MG63 (cell line): Measurements from ENCODE around the gene ACTG1. TPM values are rescaled to one million over a fixed set of nuclear protein-coding genes. Genes with fewer than 3 reads are reported as not detected.

Source experiments
- DNase-seq: peaks from one replicate; pipeline ENCODE4 v3.0.0-alpha.2; 2020
- H3K27me3 ChIP-seq: fragments of 250-450 bp; sonication (Bioruptor Pico); 2 replicates; pipeline ENCODE4 v1.5.1; 2020; ENCODE audit warnings: mild to moderate bottlenecking, moderate library complexity
- H3K36me3 ChIP-seq: fragments of 250-450 bp; sonication (Bioruptor Pico); 2 replicates; pipeline ENCODE4 v1.5.1; 2020; ENCODE audit warnings: mild to moderate bottlenecking, moderate library complexity
- H3K4me3 ChIP-seq: fragments of 250-450 bp; sonication (Bioruptor Pico); 2 replicates; pipeline ENCODE4 v1.5.1; 2020; ENCODE audit warnings: mild to moderate bottlenecking, moderate library complexity
- H3K9me3 ChIP-seq: fragments of 250-450 bp; sonication (Bioruptor Pico); 2 replicates; pipeline ENCODE4 v1.5.1; 2020; ENCODE audit warnings: mild to moderate bottlenecking, moderate library complexity
- total RNA-seq: library from RNA; depleted of rRNA; stranded (reverse); fragments of >200 nt; shearing (Covaris generic); gene quantifications from 2 replicates; pipeline ENCODE4 v1.2.3, GENCODE V29; 2014; ENCODE audit warnings: low replicate concordance

Gene ACTG1
- total RNA-seq, 1 experiment from 2014 or later: 6,321 TPM

DNA sequence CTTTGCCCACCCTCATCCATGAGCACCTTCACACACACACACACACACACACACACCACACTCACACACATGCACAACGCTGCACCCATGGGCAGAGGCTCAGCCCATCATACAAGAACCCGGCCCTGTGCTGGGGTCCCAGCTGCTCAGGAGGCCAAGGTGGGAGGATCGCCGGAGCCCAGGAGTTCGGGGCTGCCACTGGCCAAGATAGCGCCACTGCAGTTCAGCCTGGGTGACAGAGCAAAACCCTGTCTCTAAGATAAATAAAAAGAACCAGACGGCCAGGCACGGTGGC is 12.2 kb upstream of the ACTG1 start:
- no peaks in the 10 kb centered on the region for H3K27me3 ChIP-seq

GRCh38 chr17:81524039-81524864 is 11.7 kb upstream of the ACTG1 start:
- DNase-seq: peak; percentile 8
- no peak overlapping the region for H3K4me3 ChIP-seq
- H3K36me3 ChIP-seq: no peaks in the 10 kb centered on the region
- H3K27me3 ChIP-seq: no peaks in the 10 kb centered on the region
- H3K9me3 ChIP-seq: no peaks in the 10 kb centered on the region

More for the DNA sequence above, 12.2 kb upstream of the ACTG1 start:
- no peak for DNase-seq
- no peak overlapping the region for H3K4me3 ChIP-seq
- no peaks in the 10 kb centered on the region for H3K9me3 ChIP-seq
- H3K36me3 ChIP-seq: no peaks in the 10 kb centered on the region

GRCh38 chr17:81523402-81524038 is 10.9 kb upstream of the ACTG1 start:
- Histone ChIP-seq H3K27me3 (no peaks in the 10 kb centered on the region), H3K9me3 (no peaks in the 10 kb centered on the region), H3K4me3 (no peak overlapping the region), H3K36me3 (no peaks in the 10 kb centered on the region; the same call in 1 of the 2 replicates)
- peak; percentile 91 for DNase-seq

- no peaks in the 10 kb centered on the region; the same call in 1 of the 2 replicates for H3K36me3 ChIP-seq
- H3K9me3 ChIP-seq: no peaks in the 10 kb centered on the region
- H3K27me3 ChIP-seq: no peaks in the 10 kb centered on the region
- DNase-seq: no peak
- H3K4me3 ChIP-seq: no peak overlapping the region
Observed at GRCh38 chr17:81522491-81523401, 10.1 kb upstream of the ACTG1 start.

DNA sequence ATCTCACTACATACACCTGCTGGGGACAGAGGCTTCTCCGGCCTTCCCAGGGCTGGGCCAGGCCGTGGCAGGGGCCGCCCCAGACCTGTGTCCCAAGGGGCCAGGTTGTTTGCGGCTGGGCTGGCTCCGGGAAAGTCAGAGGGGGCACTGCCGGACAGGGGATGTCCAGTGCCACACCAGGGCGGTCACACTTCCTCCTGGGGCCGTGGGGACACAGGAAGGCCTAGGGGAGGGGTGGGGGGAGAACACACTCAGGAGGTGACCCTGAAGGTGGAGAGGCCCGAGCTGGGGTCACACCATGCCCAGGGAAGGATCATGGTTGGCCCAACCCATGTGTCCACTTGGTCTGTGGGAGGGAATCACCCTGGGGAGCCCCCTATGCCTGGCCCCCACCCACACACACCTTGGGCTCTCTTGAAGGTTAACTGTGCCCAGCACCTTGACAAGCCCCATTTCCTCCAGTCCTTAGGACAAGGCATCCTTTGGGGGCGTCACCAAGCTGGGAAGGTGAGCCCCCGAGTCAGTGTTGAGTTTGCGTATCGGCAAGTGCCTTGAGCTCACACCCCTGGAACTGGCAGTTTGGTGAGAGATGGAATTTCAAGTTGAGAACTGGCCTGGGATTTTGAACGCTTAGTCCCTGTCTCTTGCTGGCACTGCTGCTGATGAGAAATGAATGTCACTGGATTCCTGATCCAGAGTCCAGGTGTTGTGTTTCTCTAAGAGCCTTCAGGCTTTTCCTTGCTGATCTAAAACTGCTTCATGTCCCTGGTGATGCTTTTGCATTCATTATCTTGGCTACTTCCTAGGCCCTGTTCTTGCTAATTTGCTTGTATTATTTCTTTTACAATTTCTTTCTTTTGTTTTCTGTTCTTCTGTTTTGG is 7.7 kb upstream of the ACTG1 start:
- no peak overlapping the region for H3K4me3 ChIP-seq
- H3K36me3 ChIP-seq: peaks cover 19% of the 10 kb centered on the region
- no peaks in the 10 kb centered on the region for H3K9me3 ChIP-seq
- no peak for DNase-seq
- H3K27me3 ChIP-seq: no peaks in the 10 kb centered on the region

DNA sequence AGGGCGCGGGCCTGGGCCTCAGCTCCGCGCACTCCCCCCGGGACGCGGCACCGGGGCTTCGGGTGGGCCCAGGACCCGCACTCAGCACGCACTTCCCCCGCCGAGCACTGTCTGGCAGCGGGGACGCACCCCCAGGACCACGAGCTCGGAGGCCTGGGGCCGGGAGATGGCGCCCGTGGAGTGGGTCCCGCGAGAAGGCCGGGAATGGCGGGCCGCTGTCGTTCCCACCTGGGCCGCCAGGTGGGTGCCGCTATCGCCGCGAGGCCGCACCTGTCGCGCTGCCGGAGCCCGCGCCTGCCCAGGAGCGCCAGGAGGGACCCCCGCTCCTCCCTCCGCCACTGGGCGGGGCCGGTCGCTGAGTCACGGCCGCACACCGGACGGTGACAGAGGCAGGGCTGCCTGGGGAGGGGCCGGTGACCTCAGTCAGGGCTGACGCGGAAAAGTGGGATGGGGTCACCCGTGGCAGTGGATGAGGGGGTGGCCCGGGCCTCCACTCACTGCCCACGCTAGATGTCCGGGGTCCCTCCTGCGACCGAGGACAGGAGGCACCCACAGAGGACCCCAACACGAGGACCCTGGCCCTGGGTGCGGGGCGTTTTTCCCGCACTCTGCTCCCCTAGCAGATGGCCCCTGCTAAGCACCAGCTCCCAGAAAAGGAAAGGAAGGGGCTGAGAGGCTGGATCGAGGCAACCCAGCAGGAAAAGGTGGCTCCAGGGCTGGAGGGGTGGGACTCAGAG is 6.9 kb upstream of the ACTG1 start:
- Histone ChIP-seq H3K9me3 (no peaks in the 10 kb centered on the region), H3K36me3 (peaks cover 21% of the 10 kb centered on the region), H3K4me3 (no peak overlapping the region), H3K27me3 (no peaks in the 10 kb centered on the region)
- no peak for DNase-seq

- H3K27me3 ChIP-seq: no peaks in the 10 kb centered on the region
- no peak for DNase-seq
Observed at GRCh38 chr17:81518785-81519283, 6.2 kb upstream of the ACTG1 start.

GRCh38 chr17:81518113-81518784 is 5.7 kb upstream of the ACTG1 start:
- DNase-seq: no peak
- H3K9me3 ChIP-seq: no peaks in the 10 kb centered on the region
- no peak overlapping the region for H3K4me3 ChIP-seq
- peaks cover 21% of the 10 kb centered on the region for H3K36me3 ChIP-seq
- H3K27me3 ChIP-seq: no peaks in the 10 kb centered on the region

More at GRCh38 chr17:81518785-81519283, 6.2 kb upstream of the ACTG1 start:
- no peaks in the 10 kb centered on the region for H3K9me3 ChIP-seq
- no peak overlapping the region for H3K4me3 ChIP-seq
- H3K36me3 ChIP-seq: peaks cover 21% of the 10 kb centered on the region

DNA sequence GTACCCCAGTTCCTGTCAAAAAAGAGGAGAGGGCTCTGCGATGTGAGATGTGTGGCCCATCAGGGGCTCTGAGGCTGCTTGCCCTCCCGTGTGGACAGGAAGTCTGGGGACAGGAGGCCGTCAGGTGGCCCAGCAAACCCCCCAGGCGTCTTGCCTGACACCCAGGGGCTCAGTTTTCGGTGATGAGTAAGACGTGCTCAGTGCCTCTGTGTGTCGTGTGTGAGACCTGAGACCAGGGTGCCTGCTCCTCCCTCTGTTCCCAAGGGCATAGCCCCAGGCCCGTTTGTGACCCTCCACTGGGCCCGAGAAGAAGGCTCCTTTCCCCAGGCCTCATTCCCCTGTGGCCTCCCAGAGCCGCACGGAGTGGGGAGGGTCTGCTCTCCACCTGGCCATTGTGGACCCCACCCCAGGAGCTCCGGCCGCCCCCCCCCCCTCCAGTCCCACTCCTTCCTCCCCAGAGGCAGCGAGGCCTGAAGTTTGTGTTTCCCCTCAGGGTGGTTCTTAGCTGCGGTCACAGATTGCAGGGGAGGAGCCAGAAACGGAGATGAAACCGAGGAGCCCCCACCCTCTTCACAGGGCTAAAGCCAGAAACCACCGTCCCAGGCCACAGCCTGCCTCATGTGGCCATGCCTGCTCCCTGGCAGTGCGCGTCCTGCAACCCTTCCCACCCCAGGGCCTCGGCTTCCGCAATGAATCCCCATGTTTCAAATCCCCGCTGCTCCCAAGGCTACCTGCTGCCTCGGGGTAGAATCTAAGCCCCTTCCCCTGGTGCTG is 4.9 kb upstream of the ACTG1 start:
- peaks cover 21% of the 10 kb centered on the region for H3K36me3 ChIP-seq
- no peak for DNase-seq
- H3K4me3 ChIP-seq: no peak overlapping the region
- H3K9me3 ChIP-seq: no peaks in the 10 kb centered on the region
- no peaks in the 10 kb centered on the region for H3K27me3 ChIP-seq

- Histone ChIP-seq H3K9me3 (no peaks in the 10 kb centered on the region), H3K4me3 (no peak overlapping the region), H3K27me3 (no peaks in the 10 kb centered on the region), H3K36me3 (peaks cover 26% of the 10 kb centered on the region)
- DNase-seq: no peak
Observed at GRCh38 chr17:81517009-81517338, 4.4 kb upstream of the ACTG1 start.

- peak overlapping the region; percentile 89 for H3K4me3 ChIP-seq
- H3K9me3 ChIP-seq: no peaks in the 10 kb centered on the region
- peaks cover 31% of the 10 kb centered on the region for H3K36me3 ChIP-seq
- no peaks in the 10 kb centered on the region for H3K27me3 ChIP-seq
- no peak for DNase-seq
Observed at GRCh38 chr17:81516439-81516838, 3.8 kb upstream of the ACTG1 start.

GRCh38 chr17:81515530-81516041 is 3.0 kb upstream of the ACTG1 start:
- Histone ChIP-seq H3K36me3 (peaks cover 40% of the 10 kb centered on the region), H3K4me3 (peak overlapping the region; percentile 89), H3K9me3 (no peaks in the 10 kb centered on the region), H3K27me3 (no peaks in the 10 kb centered on the region)
- DNase-seq: no peak

GRCh38 chr17:81514739-81515529 is 2.3 kb upstream of the ACTG1 start:
- DNase-seq: peak; percentile 92
- Histone ChIP-seq H3K36me3 (peaks cover 46% of the 10 kb centered on the region), H3K4me3 (peak overlapping the region; percentile 89), H3K27me3 (no peaks in the 10 kb centered on the region), H3K9me3 (no peaks in the 10 kb centered on the region)

GRCh38 chr17:81514489-81514738 is 1.8 kb upstream of the ACTG1 start:
- no peaks in the 10 kb centered on the region for H3K27me3 ChIP-seq
- H3K4me3 ChIP-seq: peak overlapping the region; percentile 89
- H3K36me3 ChIP-seq: peaks cover 51% of the 10 kb centered on the region
- no peaks in the 10 kb centered on the region for H3K9me3 ChIP-seq
- no peak for DNase-seq
